Fibroblast of mammary gland (primary cell): Measurements from ENCODE around the gene RNF144B.
"Not testable (repeated sequence)": the region's sequence is repeated elsewhere in the genome, so short reads cannot be mapped to it uniquely, and the experiment has no call there.

ENCODE experiments used
- DNase-seq: peaks from one replicate; pipeline ENCODE4 v3.0.0-alpha.2; 2010; ENCODE audit warnings: low read depth
- H3K4me3 ChIP-seq: 2 replicates; pipeline ENCODE4 v1.5.1; 2011; ENCODE audit warnings: low read depth, mild to moderate bottlenecking, low read length, moderate library complexity; ENCODE audit not compliant: control insufficient read depth
- CTCF ChIP-seq: conservative IDR thresholded peaks from 2 replicates; pipeline ENCODE4 v1.5.1; 2011; ENCODE audit warnings: low read depth, low read length, inconsistent platforms; ENCODE audit not compliant: control insufficient read depth, insufficient read depth

Gene RNF144B

GRCh38 chr6:18405477-18406293, 18.5 kb downstream of the RNF144B start:
- no peak for TF ChIP-seq CTCF
- H3K4me3 ChIP-seq, result no peak overlapping the region
- DNase-seq, result peak; percentile 95

- no peak for TF ChIP-seq CTCF
- peak; percentile 28 for DNase-seq
- no peak overlapping the region for H3K4me3 ChIP-seq
These were observed 20.0 kb downstream of the RNF144B start for GRCh38 chr6:18406955-18407749.

- H3K4me3 ChIP-seq, DNase-seq: not testable (repeated sequence)
These were observed 22.5 kb downstream of the RNF144B start for GRCh38 chr6:18409602-18410001.

GRCh38 chr6:18410412-18410811, 23.3 kb downstream of the RNF144B start:
- H3K4me3 ChIP-seq, result no peak overlapping the region
- TF ChIP-seq CTCF, result no peak
- DNase-seq, result no peak

- no peak for DNase-seq
- no peak overlapping the region for H3K4me3 ChIP-seq
- no peak for TF ChIP-seq CTCF
These were observed 24.9 kb downstream of the RNF144B start for GRCh38 chr6:18412068-18412467.

GRCh38 chr6:18412644-18413043, 25.5 kb downstream of the RNF144B start:
- peak; percentile 6 for DNase-seq
- no peak overlapping the region for H3K4me3 ChIP-seq
- no peak for TF ChIP-seq CTCF

GRCh38 chr6:18413381-18413780, 26.2 kb downstream of the RNF144B start:
- no peak for DNase-seq
- no peak for TF ChIP-seq CTCF
- H3K4me3 ChIP-seq, result no peak overlapping the region
